K562 (cell line): ENCODE results near the gene SYNJ2. TPM values are rescaled to one million over a fixed set of nuclear protein-coding genes. Genes with fewer than 3 reads are reported as not detected.

Experiments
- ATF1 ChIP-seq, 2 experiments: fragments of 450-650 bp in 1 of 2; IDR thresholded peaks; 2 replicates each; pipeline ENCODE4 v1.6.1; 2016; ENCODE audit warnings: missing compliant biosample characterization in 1 of 2, missing genetic modification characterization in 1 of 2
- BMI1 ChIP-seq: fragments of 150-350 bp; IDR thresholded peaks from 2 replicates; pipeline ENCODE4 v1.6.1; 2014; ENCODE audit warnings: low read length
- BRD9 ChIP-seq: fragments of 450-650 bp; IDR thresholded peaks from 2 replicates; pipeline ENCODE4 v1.6.1; 2018; ENCODE audit warnings: low read depth; ENCODE audit not compliant: partially characterized antibody
- CBFB ChIP-seq: sonication (generic); formaldehyde crosslinking; IDR thresholded peaks from 2 replicates; pipeline ENCODE4 v1.4.0; 2020; ENCODE audit warnings: mild to moderate bottlenecking, missing genetic modification reagents
- JUN ChIP-seq, 2 experiments: sonication (generic) in 1 of 2; formaldehyde crosslinking in 1 of 2; IDR thresholded peaks; 2 replicates each; pipeline versions ENCODE4 v1.6.1 to v1.8.0; 2012 to 2022; ENCODE audit warnings: borderline replicate concordance in 2 of 2, mild to moderate bottlenecking in 2 of 2, improper control_type of control experiment in 1 of 2, low read depth in 1 of 2, low read length in 1 of 2, missing genetic modification reagents in 1 of 2
- KLF13 ChIP-seq: fragments of 450-650 bp; IDR thresholded peaks from 2 replicates; pipeline ENCODE4 v1.6.1; 2016; ENCODE audit warnings: missing genetic modification characterization, low read depth, mild to moderate bottlenecking, missing compliant biosample characterization, moderate library complexity, borderline replicate concordance
- L3MBTL2 ChIP-seq: fragments of 450-650 bp; IDR thresholded peaks from 2 replicates; pipeline ENCODE4 v1.6.1; 2016; ENCODE audit warnings: mild to moderate bottlenecking, moderate library complexity
- MXI1 ChIP-seq: IDR thresholded peaks from 2 replicates; pipeline ENCODE4 v1.6.1; 2011; ENCODE audit warnings: low read depth, mild to moderate bottlenecking, improper control_type of control experiment, low read length
- SRSF3 ChIP-seq: fragments of 200-400 bp; formaldehyde crosslinking; IDR thresholded peaks from 2 replicates; pipeline ENCODE4 v1.6.1; 2016; ENCODE audit warnings: mild to moderate bottlenecking, low read length, moderate library complexity; ENCODE audit not compliant: insufficient read depth
- TOE1 ChIP-seq, 2 experiments: fragments of 450-650 bp in 1 of 2; sonication (generic) in 1 of 2; formaldehyde crosslinking in 1 of 2; IDR thresholded peaks; 2 replicates each; pipeline versions ENCODE4 v1.7.1 to v1.8.0; 2016 to 2022; ENCODE audit warnings: borderline replicate concordance in 2 of 2, mild to moderate bottlenecking in 2 of 2, antibody characterized with exemption in 1 of 2, inconsistent platforms in 1 of 2, low read depth in 1 of 2, missing genetic modification reagents in 1 of 2, moderate library complexity in 1 of 2
- ZBTB7A ChIP-seq: IDR thresholded peaks from 2 replicates; pipeline ENCODE4 v1.6.1; 2011; ENCODE audit warnings: low read depth, mild to moderate bottlenecking, low read length, moderate library complexity, borderline replicate concordance; ENCODE audit not compliant: control insufficient read depth
- ZNF133 ChIP-seq: fragments of 250-450 bp; sonication (Bioruptor Pico); IDR thresholded peaks from 2 replicates; pipeline ENCODE4 v1.4.0; 2020; ENCODE audit warnings: mild to moderate bottlenecking
- ZNF212 ChIP-seq: fragments of 450-650 bp; formaldehyde crosslinking; IDR thresholded peaks from 2 replicates; pipeline ENCODE4 v1.4.0; 2020; ENCODE audit warnings: mild to moderate bottlenecking
- ZNF431 ChIP-seq: sonication (generic); formaldehyde crosslinking; IDR thresholded peaks from 2 replicates; pipeline ENCODE4 v1.8.0; 2022; ENCODE audit warnings: mild to moderate bottlenecking, missing genetic modification reagents
- polyA plus RNA-seq, 8 experiments: library from polyadenylated mRNA; depleted of rRNA in 4 of 8; stranded (reverse) in 5 of 8; unstranded in 3 of 8; fragments of >200 nt; fragmentation: Nextera tagmentation in 2 of 8; fragmentation: Illumina TruSeq in 1 of 8; extraction: Ambion mirVana in 2 of 8; extraction: Trizol in 1 of 8; gene quantifications; 2 replicates each; pipeline versions ENCODE4 v1.2.1 to v1.2.3, GENCODE V29; 2011 to 2014; ENCODE audit warnings: inconsistent platforms in 1 of 8, missing spikeins in 1 of 8
- total RNA-seq, 7 experiments: library from RNA; depleted of rRNA in 6 of 7; stranded (reverse); fragments of >200 nt in 6 of 7; fragmentation: Illumina TruSeq in 2 of 7; extraction: Trizol in 2 of 7; gene quantifications; 2 replicates each; pipeline versions ENCODE4 v1.2.1 to v1.2.3, GENCODE V29; 2011 to 2021; ENCODE audit warnings: low replicate concordance in 1 of 7
- TF ChIP-seq, protein P1 (sequence below): sonication (generic); formaldehyde crosslinking; IDR thresholded peaks from 2 replicates; pipeline ENCODE4 v1.8.0; 2022; ENCODE audit warnings: mild to moderate bottlenecking, missing genetic modification reagents
- TF ChIP-seq, protein P2 (sequence below): sonication (generic); formaldehyde crosslinking; IDR thresholded peaks from 2 replicates; pipeline ENCODE4 v1.9.0; 2022; ENCODE audit warnings: mild to moderate bottlenecking, missing genetic modification reagents
- TF ChIP-seq, protein P3 (sequence below): sonication (generic); formaldehyde crosslinking; IDR thresholded peaks from 2 replicates; pipeline ENCODE4 v1.5.0; 2020; ENCODE audit warnings: missing genetic modification reagents
- TF ChIP-seq, protein P4 (sequence below), 2 experiments: fragments of 250-450 bp in 1 of 2; fragments of 450-650 bp in 1 of 2; sonication (Bioruptor Pico) in 1 of 2; IDR thresholded peaks; 2 replicates each; pipeline versions ENCODE4 v1.6.1 to v1.8.0; 2016 to 2021; ENCODE audit warnings: mild to moderate bottlenecking in 2 of 2, moderate library complexity in 2 of 2, missing compliant biosample characterization in 1 of 2, missing genetic modification characterization in 1 of 2
- TF ChIP-seq, protein P5 (sequence below): fragments of 450-650 bp; IDR thresholded peaks from 2 replicates; pipeline ENCODE4 v1.7.0; 2016; ENCODE audit warnings: borderline replicate concordance
- TF ChIP-seq, protein P6 (sequence below): fragments of 450-650 bp; IDR thresholded peaks from 2 replicates; pipeline ENCODE4 v1.6.1; 2016; ENCODE audit warnings: borderline replicate concordance

The SYNJ2 gene
- total and polyA plus RNA-seq, 9 of the 15 experiments (the other 6 are each of a cell fraction or from before 2014, with no cell fraction given): 3.0 to 27.7 (median 17.8) TPM

DNA sequence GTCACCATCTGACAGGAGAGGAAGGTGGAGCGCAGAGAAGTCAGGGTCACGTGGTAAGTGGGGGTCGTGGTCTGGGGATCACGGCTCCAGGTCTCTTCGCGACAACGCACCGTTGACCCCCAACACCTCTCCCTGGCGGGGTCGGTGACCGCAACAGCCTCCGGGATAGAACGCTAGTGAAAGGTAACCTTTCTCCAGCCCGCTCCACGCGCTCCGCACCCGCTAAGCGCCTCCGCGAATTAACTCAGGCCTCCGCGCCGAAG lies 600 bp upstream of the SYNJ2 start (continued):
- TF ChIP-seq TOE1 (IDR thresholded peaks at IDR 0.05; ENCODE audit: borderline replicate concordance) (peak; percentile 94), TOE1 (CRISPR knock-in tag; IDR thresholded peaks at IDR 0.05; ENCODE audit: borderline replicate concordance, low read depth) (no peak), BMI1 (no peak), ZBTB7A (no peak), SRSF3 (0 out of 2 replicates have a peak, but pooled peaks have one; percentile 56), CBFB (CRISPR knock-in tag) (peak; percentile 84), JUN (IDR thresholded peaks at IDR 0.05; ENCODE audit: borderline replicate concordance, low read depth, low read length) (peak; percentile 6; the same call in 1 of the 2 replicates), JUN (CRISPR knock-in tag; IDR thresholded peaks at IDR 0.05; ENCODE audit: borderline replicate concordance) (no peak), L3MBTL2 (peak; percentile 50; the same call in 1 of the 2 replicates), ZNF431 (CRISPR knock-in tag) (no peak; the same call in 1 of the 2 replicates), MXI1 (peak; percentile 55; the same call in 1 of the 2 replicates), ZNF133 (CRISPR knock-in tag) (no peak), ZNF212 (no peak), KLF13 (tag) (no peak), BRD9 (peak; percentile 46), ATF1 (CRISPR knock-in tag; IDR thresholded peaks at IDR 0.05) (no peak), ATF1 (tag; IDR thresholded peaks at IDR 0.05) (peak; percentile 17; the same call in 1 of the 2 replicates)
- TF ChIP-seq, protein P1, sequence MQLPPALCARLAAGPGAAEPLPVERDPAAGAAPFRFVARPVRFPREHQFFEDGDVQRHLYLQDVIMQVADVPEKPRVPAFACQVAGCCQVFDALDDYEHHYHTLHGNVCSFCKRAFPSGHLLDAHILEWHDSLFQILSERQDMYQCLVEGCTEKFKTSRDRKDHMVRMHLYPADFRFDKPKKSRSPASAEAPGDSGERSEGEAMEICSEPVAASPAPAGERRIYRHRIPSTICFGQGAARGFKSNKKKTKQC (CRISPR knock-in tag): peak; percentile 82; the same call in 1 of the 2 replicates
- TF ChIP-seq, protein P2, sequence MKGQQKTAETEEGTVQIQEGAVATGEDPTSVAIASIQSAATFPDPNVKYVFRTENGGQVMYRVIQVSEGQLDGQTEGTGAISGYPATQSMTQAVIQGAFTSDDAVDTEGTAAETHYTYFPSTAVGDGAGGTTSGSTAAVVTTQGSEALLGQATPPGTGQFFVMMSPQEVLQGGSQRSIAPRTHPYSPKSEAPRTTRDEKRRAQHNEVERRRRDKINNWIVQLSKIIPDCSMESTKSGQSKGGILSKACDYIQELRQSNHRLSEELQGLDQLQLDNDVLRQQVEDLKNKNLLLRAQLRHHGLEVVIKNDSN (CRISPR knock-in tag): peak; percentile 95
- TF ChIP-seq, protein P3, sequence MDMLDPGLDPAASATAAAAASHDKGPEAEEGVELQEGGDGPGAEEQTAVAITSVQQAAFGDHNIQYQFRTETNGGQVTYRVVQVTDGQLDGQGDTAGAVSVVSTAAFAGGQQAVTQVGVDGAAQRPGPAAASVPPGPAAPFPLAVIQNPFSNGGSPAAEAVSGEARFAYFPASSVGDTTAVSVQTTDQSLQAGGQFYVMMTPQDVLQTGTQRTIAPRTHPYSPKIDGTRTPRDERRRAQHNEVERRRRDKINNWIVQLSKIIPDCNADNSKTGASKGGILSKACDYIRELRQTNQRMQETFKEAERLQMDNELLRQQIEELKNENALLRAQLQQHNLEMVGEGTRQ: peak; percentile 86
- TF ChIP-seq, protein P4, sequence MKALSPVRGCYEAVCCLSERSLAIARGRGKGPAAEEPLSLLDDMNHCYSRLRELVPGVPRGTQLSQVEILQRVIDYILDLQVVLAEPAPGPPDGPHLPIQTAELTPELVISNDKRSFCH (CRISPR knock-in tag; IDR thresholded peaks at IDR 0.05): no peak
- TF ChIP-seq, protein P4 (tag; IDR thresholded peaks at IDR 0.05): peak; percentile 67; the same call in 1 of the 2 replicates
- TF ChIP-seq, protein P5, sequence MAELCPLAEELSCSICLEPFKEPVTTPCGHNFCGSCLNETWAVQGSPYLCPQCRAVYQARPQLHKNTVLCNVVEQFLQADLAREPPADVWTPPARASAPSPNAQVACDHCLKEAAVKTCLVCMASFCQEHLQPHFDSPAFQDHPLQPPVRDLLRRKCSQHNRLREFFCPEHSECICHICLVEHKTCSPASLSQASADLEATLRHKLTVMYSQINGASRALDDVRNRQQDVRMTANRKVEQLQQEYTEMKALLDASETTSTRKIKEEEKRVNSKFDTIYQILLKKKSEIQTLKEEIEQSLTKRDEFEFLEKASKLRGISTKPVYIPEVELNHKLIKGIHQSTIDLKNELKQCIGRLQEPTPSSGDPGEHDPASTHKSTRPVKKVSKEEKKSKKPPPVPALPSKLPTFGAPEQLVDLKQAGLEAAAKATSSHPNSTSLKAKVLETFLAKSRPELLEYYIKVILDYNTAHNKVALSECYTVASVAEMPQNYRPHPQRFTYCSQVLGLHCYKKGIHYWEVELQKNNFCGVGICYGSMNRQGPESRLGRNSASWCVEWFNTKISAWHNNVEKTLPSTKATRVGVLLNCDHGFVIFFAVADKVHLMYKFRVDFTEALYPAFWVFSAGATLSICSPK: peak; percentile 34; the same call in 1 of the 2 replicates
- TF ChIP-seq, protein P6, sequence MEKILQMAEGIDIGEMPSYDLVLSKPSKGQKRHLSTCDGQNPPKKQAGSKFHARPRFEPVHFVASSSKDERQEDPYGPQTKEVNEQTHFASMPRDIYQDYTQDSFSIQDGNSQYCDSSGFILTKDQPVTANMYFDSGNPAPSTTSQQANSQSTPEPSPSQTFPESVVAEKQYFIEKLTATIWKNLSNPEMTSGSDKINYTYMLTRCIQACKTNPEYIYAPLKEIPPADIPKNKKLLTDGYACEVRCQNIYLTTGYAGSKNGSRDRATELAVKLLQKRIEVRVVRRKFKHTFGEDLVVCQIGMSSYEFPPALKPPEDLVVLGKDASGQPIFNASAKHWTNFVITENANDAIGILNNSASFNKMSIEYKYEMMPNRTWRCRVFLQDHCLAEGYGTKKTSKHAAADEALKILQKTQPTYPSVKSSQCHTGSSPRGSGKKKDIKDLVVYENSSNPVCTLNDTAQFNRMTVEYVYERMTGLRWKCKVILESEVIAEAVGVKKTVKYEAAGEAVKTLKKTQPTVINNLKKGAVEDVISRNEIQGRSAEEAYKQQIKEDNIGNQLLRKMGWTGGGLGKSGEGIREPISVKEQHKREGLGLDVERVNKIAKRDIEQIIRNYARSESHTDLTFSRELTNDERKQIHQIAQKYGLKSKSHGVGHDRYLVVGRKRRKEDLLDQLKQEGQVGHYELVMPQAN: peak; percentile 91; the same call in 1 of the 2 replicates
